Measurements from ENCODE around the gene NOP9.

NOP9 gene

DNA sequence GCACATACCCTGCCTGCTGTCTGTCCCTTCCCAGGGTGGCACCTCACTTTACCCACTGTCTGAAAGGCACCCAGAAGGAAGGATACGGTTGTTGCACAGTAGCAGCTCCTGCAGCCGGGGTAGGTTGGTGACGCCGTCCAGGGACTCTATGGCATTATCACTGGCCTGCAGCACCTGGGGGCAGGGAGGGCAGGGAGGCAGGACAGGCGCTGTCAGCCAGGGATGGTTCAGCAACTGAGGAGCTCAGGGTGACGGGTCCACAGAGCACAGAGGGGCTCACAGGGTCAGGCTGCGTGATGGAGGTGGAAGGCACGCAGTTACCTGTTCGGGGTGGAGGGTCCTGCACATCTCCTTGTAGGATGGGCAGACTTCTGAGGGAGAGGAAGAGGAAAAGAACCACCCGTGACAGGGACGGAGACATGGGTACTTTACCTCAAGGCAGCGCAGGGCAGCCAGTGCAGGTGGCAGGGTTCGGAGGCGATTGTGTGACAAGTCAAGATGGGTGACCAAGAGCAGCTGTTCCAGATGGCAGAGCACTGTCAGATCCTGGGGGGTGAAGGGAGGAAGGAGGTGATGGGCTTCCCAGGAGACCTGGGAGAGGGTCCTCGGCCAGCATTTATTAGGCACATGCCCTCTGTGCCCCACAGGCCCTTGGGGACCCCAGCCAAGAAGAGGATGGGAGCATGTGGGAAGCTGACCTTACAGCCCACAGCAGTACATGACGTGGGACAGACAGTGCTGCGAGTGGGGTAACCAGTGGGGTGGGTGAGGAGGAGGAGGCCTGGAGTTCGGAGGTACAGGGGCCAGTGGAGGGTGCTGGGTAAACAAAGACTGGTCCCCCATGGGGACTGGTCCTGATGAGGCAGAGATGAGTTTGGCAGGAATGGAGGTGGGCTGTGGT lies 33.1 kb upstream of the NOP9 start:
- no peaks in the 10 kb centered on the region for H3K9me3 ChIP-seq (ENCODE audit: insufficient read depth, low read depth, low read length)
- no peak overlapping the region for H3K4me3 ChIP-seq (ENCODE audit: low read length)
- WGBS: 92% methylated on average over 18 of the region's 18 CpGs
- H3K4me1 ChIP-seq (ENCODE audit: insufficient read depth, low read length): no peaks in the 10 kb centered on the region
- no peaks in the 10 kb centered on the region for H3K27me3 ChIP-seq (ENCODE audit: insufficient read depth, low read length)
- no peak overlapping the region for H3K9ac ChIP-seq (ENCODE audit: low read depth, low read length)
- H3K27ac ChIP-seq (ENCODE audit: low read depth, low read length): no peak overlapping the region
- peaks cover 11% of the 10 kb centered on the region; the same call in 1 of the 2 replicates for H3K36me3 ChIP-seq (ENCODE audit: insufficient read depth, low read length)

DNA sequence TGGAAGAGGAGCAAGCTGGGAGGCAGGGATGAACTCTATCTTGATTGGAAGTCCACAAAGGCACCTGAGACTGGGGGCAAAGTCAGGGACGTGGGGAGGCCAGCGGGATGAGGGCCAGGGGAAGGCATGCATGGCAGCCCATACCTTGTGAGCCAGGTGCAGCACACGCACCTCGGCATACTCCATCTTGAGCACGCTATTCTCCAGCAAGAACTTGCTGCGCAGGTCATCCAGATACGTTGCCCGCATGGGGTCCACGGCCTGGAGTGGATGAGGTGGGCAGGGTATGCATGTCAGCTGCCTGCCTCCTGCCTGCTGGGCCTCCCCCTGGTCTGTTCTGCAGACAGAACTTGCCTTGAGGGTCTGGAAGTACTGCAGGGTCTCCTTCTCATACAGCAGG lies 32.1 kb upstream of the NOP9 start:
- Histone ChIP-seq H3K9me3 (ENCODE audit: insufficient read depth, low read depth, low read length) (no peaks in the 10 kb centered on the region), H3K9ac (ENCODE audit: low read depth, low read length) (no peak overlapping the region), H3K36me3 (ENCODE audit: insufficient read depth, low read length) (peaks cover 11% of the 10 kb centered on the region; the same call in 1 of the 2 replicates), H3K4me3 (ENCODE audit: low read length) (no peak overlapping the region), H3K27me3 (ENCODE audit: insufficient read depth, low read length) (no peaks in the 10 kb centered on the region), H3K27ac (ENCODE audit: low read depth, low read length) (no peak overlapping the region), H3K4me1 (ENCODE audit: insufficient read depth, low read length) (no peaks in the 10 kb centered on the region)
- 94% methylated on average over 9 of the region's 9 CpGs for WGBS

DNA sequence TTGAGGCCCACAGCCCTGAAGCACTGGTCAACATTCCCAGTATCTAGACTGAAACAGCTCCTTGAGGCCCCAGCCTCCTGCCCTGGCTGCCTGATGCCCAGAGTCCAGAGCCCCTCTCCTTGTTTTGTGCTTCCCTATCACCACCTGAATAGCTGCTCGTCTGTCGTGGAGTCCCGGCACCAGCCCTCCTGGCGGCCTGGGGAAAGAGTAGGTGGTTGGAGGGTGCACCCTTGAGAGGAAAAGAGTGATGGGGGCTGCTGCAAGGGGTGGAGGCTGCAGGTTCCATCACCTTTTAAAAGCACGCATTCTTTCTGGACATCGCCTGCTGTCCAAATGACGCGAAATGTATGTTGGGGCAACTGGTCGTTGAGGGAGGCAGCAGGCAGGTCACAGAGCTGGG lies 31.4 kb upstream of the NOP9 start:
- H3K36me3 ChIP-seq (ENCODE audit: insufficient read depth, low read length): peaks cover 11% of the 10 kb centered on the region; the same call in 1 of the 2 replicates
- H3K27ac ChIP-seq (ENCODE audit: low read depth, low read length): no peak overlapping the region
- WGBS: 93% methylated on average over 9 of the region's 9 CpGs
- no peaks in the 10 kb centered on the region for H3K27me3 ChIP-seq (ENCODE audit: insufficient read depth, low read length)
- H3K4me1 ChIP-seq (ENCODE audit: insufficient read depth, low read length): no peaks in the 10 kb centered on the region
- no peak overlapping the region for H3K9ac ChIP-seq (ENCODE audit: low read depth, low read length)
- no peaks in the 10 kb centered on the region for H3K9me3 ChIP-seq (ENCODE audit: insufficient read depth, low read depth, low read length)
- H3K4me3 ChIP-seq (ENCODE audit: low read length): no peak overlapping the region

DNA sequence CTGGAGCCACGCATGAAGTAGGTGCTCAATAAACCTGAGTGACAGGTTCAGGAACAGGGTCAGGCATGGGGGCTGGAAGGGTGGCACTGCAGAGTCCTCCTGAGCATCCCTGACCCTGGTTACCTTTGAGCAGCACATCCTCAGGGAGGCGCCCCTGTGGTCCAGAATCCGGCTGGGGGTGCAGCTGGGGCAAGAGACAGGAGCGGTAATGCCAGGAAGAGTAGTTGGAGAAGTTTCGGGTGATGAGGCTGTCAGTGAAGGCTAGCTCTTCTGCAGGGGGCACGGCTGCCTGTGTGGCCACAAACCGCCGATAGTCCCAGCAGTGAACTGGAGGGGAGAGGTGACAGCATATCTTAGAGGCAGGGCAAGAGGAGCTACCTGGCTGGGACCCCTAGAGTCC lies 30.3 kb upstream of the NOP9 start:
- Histone ChIP-seq H3K27ac (ENCODE audit: low read depth, low read length) (no peak overlapping the region), H3K4me3 (ENCODE audit: low read length) (no peak overlapping the region), H3K36me3 (ENCODE audit: insufficient read depth, low read length) (peaks cover 11% of the 10 kb centered on the region; the same call in 1 of the 2 replicates), H3K27me3 (ENCODE audit: insufficient read depth, low read length) (no peaks in the 10 kb centered on the region), H3K9me3 (ENCODE audit: insufficient read depth, low read depth, low read length) (no peaks in the 10 kb centered on the region), H3K9ac (ENCODE audit: low read depth, low read length) (no peak overlapping the region), H3K4me1 (ENCODE audit: insufficient read depth, low read length) (no peaks in the 10 kb centered on the region)
- WGBS: 95% methylated on average over 8 of the region's 8 CpGs

DNA sequence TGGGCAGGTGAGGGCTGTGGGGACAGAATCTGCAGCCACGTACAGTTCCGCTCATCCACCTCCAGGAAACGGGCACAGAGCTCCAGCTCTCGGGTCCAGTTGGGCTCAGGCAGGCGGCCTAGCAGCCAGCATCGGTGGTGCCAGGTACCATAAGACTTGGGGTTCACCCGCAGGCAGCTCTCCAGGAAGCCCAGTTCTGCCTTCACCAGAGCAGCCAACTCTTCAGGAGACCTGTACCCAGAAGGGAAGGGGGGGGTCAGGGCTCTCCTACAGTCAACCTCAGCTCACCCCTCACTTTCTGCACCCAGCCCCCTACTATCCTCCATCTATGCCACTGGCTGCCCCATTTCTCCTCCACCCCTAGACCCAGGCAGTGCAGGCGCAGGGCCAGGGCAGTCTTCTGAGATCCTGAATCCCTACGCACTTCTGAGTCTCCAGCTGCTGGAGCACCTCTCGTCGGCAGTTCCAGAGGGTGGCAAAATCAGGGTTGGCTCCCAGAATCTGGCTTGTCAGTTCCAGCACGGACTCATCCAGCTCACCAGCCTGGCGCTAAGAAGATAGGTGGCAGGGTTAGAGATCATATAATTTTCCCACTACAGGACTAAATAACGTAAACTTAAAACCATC lies 29.6 kb upstream of the NOP9 start:
- peaks cover 11% of the 10 kb centered on the region; the same call in 1 of the 2 replicates for H3K36me3 ChIP-seq (ENCODE audit: insufficient read depth, low read length)
- no peaks in the 10 kb centered on the region for H3K27me3 ChIP-seq (ENCODE audit: insufficient read depth, low read length)
- WGBS: 94% methylated on average over 14 of the region's 14 CpGs
- H3K9ac ChIP-seq (ENCODE audit: low read depth, low read length): no peak overlapping the region
- H3K9me3 ChIP-seq (ENCODE audit: insufficient read depth, low read depth, low read length): no peaks in the 10 kb centered on the region
- no peak overlapping the region; the same call in 1 of the 2 replicates for H3K4me3 ChIP-seq (ENCODE audit: low read length)
- no peaks in the 10 kb centered on the region for H3K4me1 ChIP-seq (ENCODE audit: insufficient read depth, low read length)
- no peak overlapping the region for H3K27ac ChIP-seq (ENCODE audit: low read depth, low read length)

DNA sequence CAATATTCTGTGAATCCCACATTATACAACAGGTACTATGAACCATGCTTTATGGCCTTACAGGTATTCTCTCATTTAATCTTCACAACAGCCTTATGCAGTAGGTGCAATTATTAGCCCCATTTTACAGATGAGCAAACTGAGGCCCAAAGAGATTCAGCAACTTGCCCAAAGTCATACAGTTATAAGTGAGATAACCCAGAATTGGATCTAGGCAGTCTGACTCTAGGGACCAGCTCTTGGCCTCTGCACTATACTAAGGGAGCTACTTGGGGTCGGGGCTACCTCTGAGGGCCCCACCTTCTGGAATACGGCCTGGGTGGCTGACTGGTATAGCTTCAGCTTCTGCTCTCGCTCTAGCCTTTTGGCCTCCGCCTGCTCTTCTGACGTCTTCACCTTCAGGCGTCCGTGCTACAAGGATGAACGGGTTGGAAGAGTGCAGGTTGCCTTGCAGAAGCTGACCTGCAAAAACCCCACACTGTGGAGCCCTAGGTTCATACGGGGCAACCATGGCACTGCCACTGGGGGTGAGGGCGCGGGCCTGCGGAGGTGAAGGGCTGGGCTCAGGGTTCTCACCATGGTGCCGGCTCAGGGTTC lies 29.0 kb upstream of the NOP9 start:
- Histone ChIP-seq H3K36me3 (ENCODE audit: insufficient read depth, low read length) (peaks cover 11% of the 10 kb centered on the region; the same call in 1 of the 2 replicates), H3K27ac (ENCODE audit: low read depth, low read length) (peak overlapping the region; percentile 94), H3K9me3 (ENCODE audit: insufficient read depth, low read depth, low read length) (no peaks in the 10 kb centered on the region), H3K4me3 (ENCODE audit: low read length) (peak overlapping the region; percentile 77), H3K4me1 (ENCODE audit: insufficient read depth, low read length) (no peaks in the 10 kb centered on the region), H3K27me3 (ENCODE audit: insufficient read depth, low read length) (no peaks in the 10 kb centered on the region), H3K9ac (ENCODE audit: low read depth, low read length) (0 out of 2 replicates have a peak overlapping the region, but pooled peaks have one; percentile 94)
- 26% methylated on average over 13 of the region's 13 CpGs for WGBS

DNA sequence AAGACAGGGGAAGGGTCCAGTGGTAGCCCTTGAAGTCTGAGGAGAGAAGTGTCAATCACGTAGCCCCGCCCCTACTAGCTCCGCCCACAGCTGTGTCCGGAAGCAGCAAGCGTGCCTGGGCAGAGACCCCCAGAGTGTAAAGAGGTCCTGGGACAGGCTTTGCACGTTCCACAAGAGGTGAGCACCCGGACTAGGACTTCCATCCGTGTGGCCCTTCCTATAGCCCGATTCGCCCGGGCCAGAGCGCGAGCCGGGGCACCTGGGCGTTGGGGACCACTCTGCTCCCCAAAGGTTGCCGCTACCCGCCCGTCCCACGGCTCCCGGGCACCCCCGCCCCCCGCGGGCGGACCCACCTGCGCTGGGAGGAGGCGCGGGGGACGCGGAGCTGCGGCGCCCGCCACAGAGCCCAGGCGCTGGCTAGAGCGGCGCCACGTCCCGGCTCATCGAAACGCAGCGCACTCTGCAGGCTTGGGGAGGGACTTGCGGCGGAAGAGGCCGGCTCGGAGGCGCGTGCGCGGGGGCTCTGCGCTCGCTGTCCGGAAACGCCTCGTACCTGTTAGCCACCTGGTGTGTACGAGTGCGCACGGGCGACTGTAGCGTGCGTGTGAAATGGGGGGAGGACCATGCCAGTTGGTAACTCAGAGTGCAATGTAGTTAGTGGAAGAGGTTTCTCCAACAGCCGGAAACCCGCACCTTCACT lies 28.4 kb upstream of the NOP9 start, which contains the start of gene RABGGTA:
RABGGTA (minus strand) TSS at position 464 of the 700 bp plus-strand sequence. CDS start 482 bp downstream, outside the sequence.
- no peaks in the 10 kb centered on the region for H3K9me3 ChIP-seq (ENCODE audit: insufficient read depth, low read depth, low read length)
- peak within 1 kb of the TSS; percentile 94 for H3K9ac ChIP-seq (ENCODE audit: low read depth, low read length)
- H3K4me3 ChIP-seq (ENCODE audit: low read length): peak within 1 kb of the TSS; percentile 77
- no peaks in the 10 kb centered on the region for H3K27me3 ChIP-seq (ENCODE audit: insufficient read depth, low read length)
- H3K36me3 ChIP-seq (ENCODE audit: insufficient read depth, low read length): peaks cover 11% of the 10 kb centered on the region; the same call in 1 of the 2 replicates
- H3K27ac ChIP-seq (ENCODE audit: low read depth, low read length): peak within 1 kb of the TSS; percentile 94
- 1% methylated on average over 61 of the region's 61 CpGs for WGBS
- H3K4me1 ChIP-seq (ENCODE audit: insufficient read depth, low read length): no peaks in the 10 kb centered on the region

DNA sequence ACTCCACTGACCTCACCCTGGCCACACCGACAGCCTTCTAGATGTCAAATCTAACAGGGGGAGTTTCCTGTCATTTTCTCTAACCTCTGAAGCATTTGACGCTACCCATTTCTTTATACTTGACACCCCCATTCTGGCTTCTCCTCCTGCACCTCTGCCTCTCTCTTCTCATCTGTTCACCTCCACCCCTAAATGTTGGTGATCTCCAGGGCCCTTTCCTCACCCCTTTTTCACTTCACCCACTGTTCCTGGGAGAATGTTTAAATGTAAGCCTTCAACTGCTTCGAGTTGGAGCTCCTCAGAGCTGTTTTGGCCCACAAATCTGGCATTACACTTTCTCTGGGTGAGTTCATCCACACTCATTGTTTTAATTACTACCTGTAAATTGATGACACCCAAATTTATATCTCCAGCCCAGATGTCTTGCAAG lies 27.8 kb upstream of the NOP9 start:
- WGBS: 19% methylated on average over 3 of the region's 3 CpGs
- no peaks in the 10 kb centered on the region for H3K27me3 ChIP-seq (ENCODE audit: insufficient read depth, low read length)
- no peaks in the 10 kb centered on the region for H3K9me3 ChIP-seq (ENCODE audit: insufficient read depth, low read depth, low read length)
- peaks cover 6% of the 10 kb centered on the region; the same call in 1 of the 2 replicates for H3K36me3 ChIP-seq (ENCODE audit: insufficient read depth, low read length)
- H3K27ac ChIP-seq (ENCODE audit: low read depth, low read length): no peak overlapping the region
- H3K4me1 ChIP-seq (ENCODE audit: insufficient read depth, low read length): no peaks in the 10 kb centered on the region
- peak overlapping the region; percentile 11; the same call in 1 of the 2 replicates for H3K9ac ChIP-seq (ENCODE audit: low read depth, low read length)
- peak overlapping the region; percentile 77 for H3K4me3 ChIP-seq (ENCODE audit: low read length)

DNA sequence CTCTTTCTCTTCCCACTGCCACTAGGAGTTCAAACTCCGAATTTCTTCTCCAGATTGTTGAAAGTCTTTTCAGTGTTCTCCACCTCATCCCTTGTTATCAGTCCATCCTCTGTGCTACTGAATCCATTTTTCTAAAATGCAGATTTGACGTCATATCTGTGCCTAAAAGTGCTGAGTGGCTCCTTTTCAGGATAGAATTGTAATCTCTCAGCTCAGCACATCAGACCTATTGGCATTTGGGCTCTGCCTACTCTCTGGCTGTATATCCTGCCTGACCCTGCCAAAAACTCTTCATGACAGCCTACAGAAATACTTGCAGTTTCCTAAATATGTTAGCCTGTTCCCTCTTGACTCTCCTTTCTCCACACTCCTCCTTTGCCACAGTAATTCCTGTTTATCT lies 27.2 kb upstream of the NOP9 start:
- H3K27me3 ChIP-seq (ENCODE audit: insufficient read depth, low read length): no peaks in the 10 kb centered on the region
- 86% methylated on average over 2 of the region's 2 CpGs for WGBS
- no peak overlapping the region for H3K27ac ChIP-seq (ENCODE audit: low read depth, low read length)
- no peaks in the 10 kb centered on the region for H3K4me1 ChIP-seq (ENCODE audit: insufficient read depth, low read length)
- no peak overlapping the region for H3K9ac ChIP-seq (ENCODE audit: low read depth, low read length)
- no peak overlapping the region for H3K4me3 ChIP-seq (ENCODE audit: low read length)
- H3K36me3 ChIP-seq (ENCODE audit: insufficient read depth, low read length): 0 out of 2 replicates have a peak, but pooled peaks cover 4% of the 10 kb centered on the region
- H3K9me3 ChIP-seq (ENCODE audit: insufficient read depth, low read depth, low read length): no peaks in the 10 kb centered on the region

DNA sequence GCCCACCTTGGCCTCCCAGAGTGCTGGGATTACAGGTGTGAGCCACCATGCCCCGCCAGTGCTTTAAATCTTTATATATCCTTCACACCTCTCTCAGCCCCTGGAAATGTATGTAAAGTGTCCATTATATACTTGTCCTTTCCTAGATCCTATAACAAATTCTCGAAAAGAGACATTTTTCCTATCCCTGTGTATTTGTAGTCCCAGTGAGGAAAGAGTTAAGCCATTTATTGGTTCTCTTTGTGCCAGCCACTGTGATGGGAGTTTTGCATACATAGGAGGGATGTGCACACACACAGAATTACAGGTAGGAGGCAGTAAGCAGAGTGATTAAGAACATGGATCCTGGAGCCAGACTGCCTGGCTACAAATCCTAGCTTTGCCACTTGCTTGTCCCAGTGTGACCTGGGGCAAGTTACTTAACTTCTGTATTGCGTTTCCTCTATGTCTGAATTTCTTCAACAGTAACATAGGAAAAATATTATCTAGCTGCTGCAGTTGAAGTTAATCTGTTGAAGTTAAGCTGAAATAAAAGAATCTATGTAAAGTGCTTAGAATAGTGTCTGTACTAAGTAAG lies 26.1 kb upstream of the NOP9 start:
- Histone ChIP-seq H3K4me1 (ENCODE audit: insufficient read depth, low read length) (no peaks in the 10 kb centered on the region), H3K4me3 (ENCODE audit: low read length) (no peak overlapping the region), H3K27me3 (ENCODE audit: insufficient read depth, low read length) (no peaks in the 10 kb centered on the region), H3K27ac (ENCODE audit: low read depth, low read length) (no peak overlapping the region), H3K36me3 (ENCODE audit: insufficient read depth, low read length) (no peaks in the 10 kb centered on the region), H3K9me3 (ENCODE audit: insufficient read depth, low read depth, low read length) (no peaks in the 10 kb centered on the region), H3K9ac (ENCODE audit: low read depth, low read length) (no peak overlapping the region)
- WGBS: 83% methylated on average over 2 of the region's 3 CpGs
